Stimulated activated naive B cell treated with anti-CD40 and anti-IgM and Interleukin-4, amounts not matched to agents 10 μg/mL and 1 μg/mL and 100 μg/mL, for 72 hours (primary cell): ENCODE measurements around the gene NPEPL1.
"Not testable (repeated sequence)": the region's sequence is repeated elsewhere in the genome, so short reads cannot be mapped to it uniquely, and the experiment has no call there.

ENCODE experiments used
- ATAC-seq, 2 donors: fragments of 150-1000 bp; cut with Tn5 transposase; replicated peaks; 2 replicates each; pipeline ENCODE4 v1.10.0; 2021; ENCODE audit warnings: moderate library complexity in 1 of 2
- DNase-seq: peaks from one replicate; pipeline ENCODE4 v3.0.0; 2021
- H3K27ac Mint-ChIP-seq: one replicate; pipeline ENCODE4 v1.8.0; 2022; ENCODE audit warnings: mild to moderate bottlenecking, mixed read lengths
- H3K27me3 Mint-ChIP-seq, 2 donors: one replicate each; pipeline ENCODE4 v1.8.0; 2022; ENCODE audit warnings: mixed read lengths in 2 of 2
- H3K36me3 Mint-ChIP-seq, 2 donors: one replicate each; pipeline ENCODE4 v1.8.0; 2022; ENCODE audit warnings: mixed read lengths in 2 of 2, mild to moderate bottlenecking in 1 of 2
- H3K4me1 Mint-ChIP-seq, 2 donors: one replicate each; pipeline ENCODE4 v1.8.0; 2022; ENCODE audit warnings: mixed read lengths in 2 of 2, mild to moderate bottlenecking in 1 of 2
- H3K4me3 Mint-ChIP-seq, 2 donors: one replicate each; pipeline ENCODE4 v1.8.0; 2022; ENCODE audit warnings: mild to moderate bottlenecking in 2 of 2, mixed read lengths in 2 of 2, moderate library complexity in 1 of 2
- H3K9me3 Mint-ChIP-seq, 2 donors: one replicate each; pipeline ENCODE4 v1.8.0; 2022; ENCODE audit warnings: mixed read lengths in 2 of 2, mild to moderate bottlenecking in 1 of 2

Gene NPEPL1

DNA sequence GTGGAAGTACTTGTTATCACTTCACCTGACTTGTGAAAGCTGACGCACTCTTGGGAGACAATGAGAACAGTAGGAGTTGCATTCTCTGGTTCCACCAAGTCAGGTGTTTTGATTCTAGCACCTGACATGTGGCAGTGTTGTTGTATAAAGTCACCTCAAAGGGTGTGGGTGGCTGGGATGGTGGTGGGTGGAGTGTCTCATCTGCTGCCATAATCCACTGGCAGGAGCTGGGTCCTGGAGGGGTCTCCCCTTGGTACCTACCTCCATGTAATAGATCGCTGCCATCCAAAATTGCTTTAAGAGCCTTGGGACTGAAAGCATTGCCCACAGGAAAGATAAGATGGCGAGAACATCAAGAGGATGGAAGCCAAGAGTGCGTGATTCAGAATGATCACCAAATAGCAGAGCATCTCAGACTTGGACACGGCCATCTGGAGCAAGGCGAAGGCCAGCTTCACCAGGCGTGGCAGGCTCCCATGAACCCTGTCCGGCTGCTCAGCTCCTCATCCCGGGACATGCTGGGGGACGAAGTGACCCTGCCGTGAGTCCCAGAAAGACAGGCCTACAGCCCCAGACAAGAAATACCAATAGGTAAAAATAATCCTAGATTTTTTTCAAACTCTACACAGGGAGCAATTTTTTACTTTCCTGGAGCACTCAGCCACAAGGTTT lies 56.6 kb downstream of the NPEPL1 start:
- no peaks in the 10 kb centered on the region for H3K36me3 Mint-ChIP-seq
- no peak overlapping the region for H3K4me3 Mint-ChIP-seq
- H3K27me3 Mint-ChIP-seq: peaks cover 45 to 55% of the 10 kb centered on the region in 2 donors
- no peak for ATAC-seq
- no peaks in the 10 kb centered on the region for H3K9me3 Mint-ChIP-seq
- no peak for DNase-seq
- H3K4me1 Mint-ChIP-seq: no peaks in the 10 kb centered on the region
- H3K27ac Mint-ChIP-seq: no peak overlapping the region

DNA sequence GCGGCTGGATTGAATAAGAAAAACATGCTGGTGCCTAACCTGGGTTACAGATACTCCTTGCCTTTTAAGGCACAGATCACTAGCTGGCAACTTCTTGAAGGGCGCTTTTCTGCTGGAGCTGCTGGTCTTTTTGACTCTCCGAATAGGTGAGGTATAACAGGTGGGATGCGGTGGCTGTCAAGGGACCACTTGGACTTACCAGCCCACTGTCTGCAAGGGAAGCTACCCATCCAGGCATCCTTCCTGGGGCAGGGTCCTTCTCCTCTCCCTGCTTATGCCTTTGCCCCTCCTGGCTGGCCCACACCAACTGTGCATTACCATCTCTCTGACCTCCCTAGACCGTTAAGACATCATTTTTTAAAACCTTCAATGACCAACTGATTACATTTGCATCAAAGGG lies 57.4 kb downstream of the NPEPL1 start:
- Mint-ChIP-seq H3K36me3 (no peaks in the 10 kb centered on the region), H3K4me1 (no peaks in the 10 kb centered on the region), H3K4me3 (no peak overlapping the region), H3K9me3 (no peaks in the 10 kb centered on the region), H3K27ac (no peak overlapping the region), H3K27me3 (peaks cover 50 to 55% of the 10 kb centered on the region in 2 donors)
- ATAC-seq (no peak), DNase-seq (no peak)

DNA sequence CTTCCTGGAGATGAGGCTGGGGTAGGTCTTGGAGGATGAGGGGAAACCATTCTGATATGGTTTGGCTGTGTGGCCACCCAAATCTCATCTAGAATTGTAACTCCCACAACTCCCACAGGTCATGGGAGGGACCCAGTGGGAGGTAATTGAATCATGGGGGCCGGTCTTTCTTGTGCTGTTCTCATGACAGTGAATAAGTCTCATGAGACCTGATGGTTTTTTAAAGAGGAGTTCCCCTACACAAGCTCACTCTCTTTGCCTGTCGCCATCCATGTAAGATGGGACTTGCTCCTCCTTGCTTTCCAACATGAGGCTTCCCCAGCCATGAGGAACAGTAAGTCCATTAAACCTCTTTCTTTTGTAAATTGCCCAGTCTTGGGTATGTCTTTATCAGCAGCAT lies 58.1 kb downstream of the NPEPL1 start:
- peaks cover 49 to 58% of the 10 kb centered on the region in 2 donors for H3K27me3 Mint-ChIP-seq
- H3K27ac Mint-ChIP-seq, ATAC-seq, H3K4me3 Mint-ChIP-seq, H3K4me1 Mint-ChIP-seq, DNase-seq, H3K36me3 Mint-ChIP-seq, H3K9me3 Mint-ChIP-seq: not testable (repeated sequence)

DNA sequence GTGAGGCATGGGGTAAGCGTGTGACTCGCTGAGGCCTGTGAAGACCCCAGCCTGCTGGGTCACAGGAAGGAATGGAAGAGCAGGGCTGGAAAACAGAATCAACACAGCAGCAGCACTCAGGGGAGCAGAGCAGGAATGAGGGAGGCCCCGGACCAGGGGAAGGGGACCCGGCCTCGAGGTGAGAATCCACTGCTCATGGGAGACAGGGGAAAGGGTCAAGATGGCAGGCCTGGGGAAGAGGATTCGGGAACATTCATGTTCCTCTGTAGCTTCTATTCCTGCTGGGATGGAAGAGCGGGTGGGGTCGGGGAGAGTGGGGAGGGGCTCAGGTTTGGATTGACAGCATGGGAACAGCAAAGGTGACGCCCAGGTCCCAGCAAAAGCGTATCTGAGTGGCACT lies 59.4 kb downstream of the NPEPL1 start:
- no peak overlapping the region for H3K4me3 Mint-ChIP-seq
- DNase-seq (no peak), ATAC-seq (no peak)
- no peak overlapping the region for H3K27ac Mint-ChIP-seq
- H3K27me3 Mint-ChIP-seq: peaks cover 45 to 60% of the 10 kb centered on the region in 2 donors
- no peaks in the 10 kb centered on the region for H3K36me3 Mint-ChIP-seq
- no peaks in the 10 kb centered on the region for H3K4me1 Mint-ChIP-seq
- H3K9me3 Mint-ChIP-seq: no peaks in the 10 kb centered on the region

DNA sequence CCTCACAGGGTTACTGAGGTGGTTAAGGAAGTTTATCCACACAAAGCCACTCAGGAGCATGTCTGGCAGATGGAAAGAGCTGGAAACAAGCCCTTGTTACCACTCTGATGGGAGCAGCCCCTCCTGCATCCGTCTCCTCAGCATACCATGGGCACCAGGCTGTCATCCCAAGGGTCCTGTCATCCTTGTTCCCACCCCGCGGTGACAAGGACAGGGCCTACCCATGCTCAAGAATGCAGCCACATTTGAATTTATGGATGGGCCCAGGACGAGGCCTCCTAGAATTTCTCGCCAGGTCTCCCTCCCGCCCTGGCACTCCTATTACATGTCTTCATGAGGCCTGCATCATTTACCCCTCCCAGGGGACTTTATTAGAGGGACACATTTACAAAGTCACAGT lies 60.0 kb downstream of the NPEPL1 start:
- H3K27ac Mint-ChIP-seq: no peak overlapping the region
- no peak overlapping the region for H3K4me3 Mint-ChIP-seq
- peaks cover 44 to 59% of the 10 kb centered on the region in 2 donors for H3K27me3 Mint-ChIP-seq
- no peaks in the 10 kb centered on the region for H3K4me1 Mint-ChIP-seq
- no peaks in the 10 kb centered on the region for H3K36me3 Mint-ChIP-seq
- ATAC-seq (no peak), DNase-seq (no peak)
- H3K9me3 Mint-ChIP-seq: no peaks in the 10 kb centered on the region

DNA sequence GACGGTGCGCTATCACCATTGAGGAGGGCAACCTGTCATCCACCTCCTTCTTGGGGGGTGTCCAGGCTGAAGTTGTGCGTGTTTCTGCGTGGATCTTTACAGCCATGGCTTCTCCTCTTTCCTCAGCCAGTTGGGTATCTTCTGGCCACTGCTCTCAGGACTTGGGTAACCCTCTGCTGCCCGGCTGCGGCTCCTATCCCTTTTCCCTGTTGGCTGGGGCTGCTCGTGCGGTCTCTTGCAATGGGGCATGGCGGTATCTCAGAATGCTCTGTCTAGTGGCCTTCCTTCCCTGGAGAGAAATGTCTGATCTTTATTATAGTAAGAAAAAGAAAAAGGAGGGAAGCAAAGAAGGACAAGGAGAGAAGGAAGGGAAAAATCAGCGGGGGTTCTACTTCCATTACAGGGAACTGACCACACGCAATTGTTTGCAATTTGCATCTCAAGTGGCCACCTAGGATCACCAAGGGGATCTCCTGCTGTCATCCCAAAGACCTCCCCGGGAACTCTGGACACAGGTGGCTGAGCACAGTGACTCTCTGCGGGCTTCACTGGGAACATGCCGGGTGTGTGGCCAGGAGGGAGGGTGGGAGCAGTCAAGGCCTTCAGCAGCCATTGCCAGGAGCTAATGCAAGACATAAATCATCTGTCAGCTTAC lies 60.8 kb downstream of the NPEPL1 start:
- no peak for ATAC-seq
- H3K4me3 Mint-ChIP-seq: no peak overlapping the region
- no peak for DNase-seq
- no peaks in the 10 kb centered on the region for H3K36me3 Mint-ChIP-seq
- no peak overlapping the region for H3K27ac Mint-ChIP-seq
- H3K9me3 Mint-ChIP-seq: no peaks in the 10 kb centered on the region
- no peaks in the 10 kb centered on the region for H3K4me1 Mint-ChIP-seq
- H3K27me3 Mint-ChIP-seq: peaks cover 37 to 52% of the 10 kb centered on the region in 2 donors

DNA sequence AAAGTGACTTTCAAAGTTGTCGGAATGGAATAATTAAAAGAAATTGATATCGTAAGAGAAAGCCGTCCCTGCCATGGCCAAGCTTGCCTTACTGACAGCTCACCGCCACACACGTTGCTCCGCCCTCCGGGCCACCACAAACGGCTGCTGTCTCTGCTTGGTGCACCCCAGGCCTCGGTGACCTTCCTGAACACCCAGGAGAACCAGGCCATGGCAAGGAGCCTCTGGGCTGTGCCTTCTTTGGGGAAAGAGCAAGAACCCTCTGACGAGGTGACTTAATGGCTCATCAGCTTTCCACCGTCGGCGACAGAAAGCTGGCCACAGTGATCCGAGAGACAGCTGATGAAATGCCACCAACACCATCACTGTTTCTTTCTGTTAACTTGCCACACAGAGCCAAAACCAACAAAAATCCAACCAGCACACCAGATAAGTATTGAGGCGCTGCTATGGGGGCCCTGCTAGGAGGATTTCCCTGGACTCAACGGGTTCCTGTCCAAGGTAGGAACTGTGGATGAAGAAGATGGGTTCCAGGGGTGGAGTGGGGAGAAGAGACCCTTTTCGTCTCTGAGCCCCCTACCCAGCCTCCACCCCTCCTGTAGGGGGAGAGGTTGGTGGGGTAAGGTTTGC lies 61.4 kb downstream of the NPEPL1 start:
- ATAC-seq: no peak
- Mint-ChIP-seq H3K4me3 (no peak overlapping the region), H3K4me1 (no peaks in the 10 kb centered on the region), H3K9me3 (no peaks in the 10 kb centered on the region), H3K27ac (no peak overlapping the region), H3K36me3 (no peaks in the 10 kb centered on the region), H3K27me3 (peaks cover 37 to 48% of the 10 kb centered on the region in 2 donors)
- DNase-seq: no peak

DNA sequence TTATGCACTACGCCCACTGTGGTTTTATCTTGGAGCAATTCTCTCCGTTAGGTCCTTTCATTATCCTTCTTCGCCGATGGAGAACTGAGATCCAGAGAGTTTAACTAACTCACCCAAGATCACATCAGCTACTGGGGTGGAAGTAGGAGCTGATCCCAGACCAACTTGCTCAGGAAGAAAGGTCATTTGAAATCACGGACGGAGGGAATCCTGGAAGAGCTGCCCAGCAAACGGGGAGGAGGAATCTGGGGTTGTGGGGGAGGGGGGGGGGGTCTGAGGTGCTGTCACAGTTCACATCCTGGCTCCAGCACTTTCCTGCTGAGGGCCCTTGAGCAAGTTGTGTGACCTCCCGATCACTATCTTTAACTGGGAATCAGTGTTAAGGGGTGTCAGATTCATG lies 62.0 kb downstream of the NPEPL1 start:
- Mint-ChIP-seq H3K36me3 (no peaks in the 10 kb centered on the region), H3K9me3 (no peaks in the 10 kb centered on the region), H3K27ac (no peak overlapping the region), H3K4me1 (no peaks in the 10 kb centered on the region), H3K4me3 (no peak overlapping the region), H3K27me3 (peaks cover 39 to 48% of the 10 kb centered on the region in 2 donors)
- no peak for ATAC-seq
- no peak for DNase-seq

DNA sequence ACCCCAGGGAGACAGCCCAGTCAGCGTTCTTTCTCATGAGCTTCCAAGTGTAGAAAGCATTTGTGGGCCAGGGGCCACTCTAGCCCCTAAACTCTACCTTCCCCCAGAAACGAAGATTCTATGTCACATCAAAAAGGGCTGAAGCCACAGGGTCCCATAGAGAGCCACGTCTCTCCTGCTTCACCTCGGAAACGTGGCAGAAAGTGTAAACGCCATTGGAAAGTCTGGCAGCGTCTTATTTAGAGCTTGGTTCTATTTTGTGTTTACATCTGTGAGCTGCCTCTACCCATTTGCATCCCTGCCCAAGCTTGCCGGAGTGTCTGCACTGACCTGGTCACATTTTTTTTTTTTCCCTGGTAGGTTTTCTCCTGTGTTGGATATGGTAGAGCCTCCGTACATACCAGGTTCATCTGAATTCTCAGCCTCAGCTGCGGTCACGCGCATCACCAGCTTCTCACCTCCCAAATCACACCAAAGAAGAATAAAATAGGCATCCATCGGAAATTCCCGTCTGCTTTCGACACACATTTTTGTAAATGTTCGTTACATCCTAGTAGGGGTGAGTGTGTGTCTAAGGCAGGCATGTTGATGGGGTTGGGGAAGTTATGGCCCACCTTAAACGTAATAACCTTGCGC lies 62.6 kb downstream of the NPEPL1 start:
- DNase-seq (no peak), ATAC-seq (no peak)
- no peak overlapping the region for H3K27ac Mint-ChIP-seq
- no peaks in the 10 kb centered on the region for H3K4me1 Mint-ChIP-seq
- H3K9me3 Mint-ChIP-seq: no peaks in the 10 kb centered on the region
- H3K4me3 Mint-ChIP-seq: no peak overlapping the region
- peaks cover 42 to 53% of the 10 kb centered on the region in 2 donors for H3K27me3 Mint-ChIP-seq
- H3K36me3 Mint-ChIP-seq: no peaks in the 10 kb centered on the region

DNA sequence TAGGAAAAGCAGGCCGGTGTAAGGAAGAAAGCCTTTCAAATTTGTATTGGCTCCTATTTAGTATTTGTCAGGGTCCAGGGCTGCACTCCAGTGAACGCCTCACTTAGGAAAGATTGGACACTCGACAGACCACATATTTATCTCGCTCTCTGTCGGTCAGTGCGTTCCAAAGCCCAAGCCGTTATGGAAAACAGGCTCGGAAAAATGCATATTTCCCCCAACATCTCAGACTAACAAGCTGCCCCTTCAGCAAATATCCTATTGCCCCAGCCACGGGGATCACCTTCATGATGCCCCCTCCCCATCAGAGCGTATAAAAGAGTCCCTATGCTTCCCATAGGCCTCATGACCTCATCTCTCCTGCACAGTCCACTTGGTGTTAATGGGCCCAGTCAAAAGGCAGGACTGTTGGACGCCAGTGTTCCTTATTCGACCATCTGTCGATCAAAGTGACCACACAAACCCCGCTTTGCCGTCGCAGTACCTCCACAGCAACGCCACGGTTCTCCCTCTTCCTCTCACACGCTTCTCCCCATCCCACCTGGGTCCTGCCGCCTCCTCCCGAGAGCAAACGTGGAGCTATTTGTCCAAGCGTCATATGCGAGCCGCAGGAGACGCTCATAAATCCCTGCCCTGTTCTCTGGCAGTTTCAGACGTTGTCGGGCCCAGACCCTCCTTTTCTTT lies 63.3 kb downstream of the NPEPL1 start:
- no peaks in the 10 kb centered on the region for H3K36me3 Mint-ChIP-seq
- DNase-seq: no peak
- no peak overlapping the region for H3K27ac Mint-ChIP-seq
- no peak overlapping the region for H3K4me3 Mint-ChIP-seq
- ATAC-seq: no peak
- H3K4me1 Mint-ChIP-seq: no peaks in the 10 kb centered on the region
- H3K27me3 Mint-ChIP-seq: peaks cover 36 to 53% of the 10 kb centered on the region in 2 donors
- H3K9me3 Mint-ChIP-seq: no peaks in the 10 kb centered on the region

DNA sequence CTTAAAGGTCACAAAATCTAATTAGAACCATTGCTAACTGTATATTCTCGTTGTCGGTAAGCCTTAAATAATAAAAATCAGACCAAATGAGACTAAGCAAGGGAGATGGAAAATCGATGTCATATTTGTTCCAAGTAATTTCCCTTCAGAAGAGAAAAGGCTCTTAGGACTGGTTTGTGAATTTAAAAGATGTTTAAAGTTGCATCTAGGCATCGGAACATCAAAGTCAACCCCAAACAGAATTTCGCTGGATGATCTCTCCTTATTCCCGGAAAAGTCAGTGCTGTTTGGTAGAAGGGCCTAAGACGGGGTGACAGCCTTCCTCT lies 63.8 kb downstream of the NPEPL1 start:
- no peak overlapping the region for H3K4me3 Mint-ChIP-seq
- no peak overlapping the region for H3K27ac Mint-ChIP-seq
- no peak for ATAC-seq
- H3K9me3 Mint-ChIP-seq: no peaks in the 10 kb centered on the region
- H3K36me3 Mint-ChIP-seq: no peaks in the 10 kb centered on the region
- peaks cover 31 to 51% of the 10 kb centered on the region in 2 donors for H3K27me3 Mint-ChIP-seq
- no peak for DNase-seq
- no peaks in the 10 kb centered on the region for H3K4me1 Mint-ChIP-seq

DNA sequence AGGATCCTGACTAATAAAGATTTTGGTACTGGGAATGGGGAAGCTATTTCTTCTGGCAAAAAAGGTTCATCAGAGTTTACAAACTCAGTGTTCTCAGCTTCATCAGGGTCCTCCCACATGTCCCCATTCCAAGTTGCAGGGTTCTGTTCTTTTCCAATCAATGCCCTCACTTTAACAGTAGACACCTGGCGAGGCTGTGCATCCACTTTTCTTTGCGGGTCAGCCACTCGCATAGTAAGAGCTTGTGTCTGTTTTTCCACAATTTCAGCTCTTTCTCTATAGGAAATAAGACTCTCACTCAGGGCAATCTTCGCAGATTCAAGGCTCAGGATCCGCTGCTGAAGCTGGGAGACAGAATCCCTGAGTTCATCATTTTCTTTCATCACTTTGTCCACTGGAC lies 65.0 kb downstream of the NPEPL1 start:
- not testable (repeated sequence) for H3K9me3 Mint-ChIP-seq, H3K4me3 Mint-ChIP-seq, ATAC-seq, DNase-seq, H3K27ac Mint-ChIP-seq, H3K4me1 Mint-ChIP-seq, H3K36me3 Mint-ChIP-seq
- peaks cover 29 to 52% of the 10 kb centered on the region in 2 donors for H3K27me3 Mint-ChIP-seq

DNA sequence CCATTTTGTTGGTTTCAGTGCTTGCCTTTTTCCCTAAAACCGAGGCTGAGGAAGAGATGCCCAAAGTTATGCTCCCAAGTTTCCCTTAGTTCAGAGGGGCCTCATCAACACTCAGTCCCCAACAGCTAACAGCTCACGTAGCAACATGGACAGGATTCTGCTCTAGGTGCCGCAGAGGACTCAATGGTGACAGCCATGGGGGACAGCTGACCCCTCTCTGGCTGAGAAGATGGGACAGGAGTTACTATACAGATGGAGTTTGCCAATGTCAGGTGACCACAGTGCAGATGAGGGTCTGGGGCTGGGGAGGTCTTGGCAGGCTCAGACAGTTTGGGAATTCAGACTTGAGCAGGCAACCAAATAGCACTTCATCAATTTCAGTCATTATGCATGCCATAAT lies 67.3 kb downstream of the NPEPL1 start:
- no peak overlapping the region for H3K27ac Mint-ChIP-seq
- no peak for ATAC-seq
- peaks cover 30 to 43% of the 10 kb centered on the region in 2 donors for H3K27me3 Mint-ChIP-seq
- H3K4me1 Mint-ChIP-seq: no peaks in the 10 kb centered on the region
- H3K4me3 Mint-ChIP-seq: no peak overlapping the region
- H3K9me3 Mint-ChIP-seq: no peaks in the 10 kb centered on the region
- DNase-seq: no peak
- H3K36me3 Mint-ChIP-seq: no peaks in the 10 kb centered on the region

DNA sequence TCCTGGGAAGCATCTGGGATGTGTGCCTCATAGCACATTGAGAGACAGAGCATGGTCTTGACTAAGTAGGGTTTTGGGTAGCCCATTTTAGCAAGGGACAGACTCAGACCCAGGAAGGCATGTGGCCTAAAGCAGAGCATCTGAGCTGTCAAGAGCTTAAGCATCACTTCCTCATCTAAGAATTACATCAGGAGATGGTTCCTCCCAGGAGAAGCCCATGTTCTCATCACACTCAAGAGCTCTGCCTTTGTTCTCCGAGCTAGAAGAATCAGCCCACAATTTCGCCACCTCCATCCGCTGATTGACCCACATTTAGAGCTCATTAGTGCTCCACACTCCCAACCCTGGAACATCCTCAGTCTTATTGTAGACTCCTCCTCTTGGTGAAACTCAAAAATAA lies 68.3 kb downstream of the NPEPL1 start:
- peaks cover 35 to 37% of the 10 kb centered on the region in 2 donors for H3K27me3 Mint-ChIP-seq
- H3K4me1 Mint-ChIP-seq: no peaks in the 10 kb centered on the region
- ATAC-seq (no peak), DNase-seq (no peak)
- H3K4me3 Mint-ChIP-seq: no peak overlapping the region
- no peaks in the 10 kb centered on the region for H3K9me3 Mint-ChIP-seq
- no peaks in the 10 kb centered on the region for H3K36me3 Mint-ChIP-seq
- H3K27ac Mint-ChIP-seq: no peak overlapping the region
